ENCODE measurements around the gene ANKRD44.
"Not testable (repeated sequence)": the region's sequence is repeated elsewhere in the genome, so short reads cannot be mapped to it uniquely, and the experiment has no call there.

The ANKRD44 gene

DNA sequence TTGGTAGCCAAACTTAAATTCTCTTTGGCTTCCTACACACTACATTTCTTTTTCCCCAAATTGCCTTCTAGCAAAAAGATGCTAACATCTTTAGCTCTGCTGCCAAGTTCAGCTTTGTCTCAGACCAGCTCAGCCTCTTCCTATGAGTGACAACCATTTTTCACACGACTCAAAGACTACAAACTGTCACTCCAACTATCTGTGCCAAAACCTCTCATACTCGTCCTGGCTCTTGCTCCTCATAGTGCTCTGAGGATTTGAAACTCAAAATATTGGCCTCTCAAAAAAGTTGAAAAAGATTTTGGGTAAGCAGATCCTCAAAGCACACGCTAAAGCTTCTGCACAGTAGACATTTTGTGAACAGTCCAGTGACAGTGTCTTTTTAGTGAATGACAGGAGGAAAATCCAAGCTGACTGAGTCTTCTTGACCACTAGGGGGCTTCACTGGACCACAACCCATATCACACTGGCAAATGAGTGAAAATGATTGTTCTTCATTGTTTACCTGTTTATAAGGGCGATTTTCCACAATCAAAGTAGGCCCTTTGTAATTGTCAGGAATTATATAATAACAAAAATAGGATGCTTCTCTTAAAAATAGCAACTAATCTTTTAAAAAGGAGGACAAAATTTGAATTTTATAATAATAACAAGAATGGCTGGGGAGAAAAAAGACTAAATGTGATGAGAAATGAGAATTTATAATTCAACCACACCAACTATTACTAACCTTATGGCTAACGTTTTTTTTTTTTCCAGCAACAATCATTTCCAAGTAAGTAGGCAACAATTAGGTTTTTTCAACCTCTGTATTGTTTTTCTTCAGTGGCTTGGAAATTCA lies 298.6 kb downstream of the ANKRD44 start:
- no peaks in the 10 kb centered on the region for H3K9me3 ChIP-seq (ENCODE audit: insufficient read depth, low read depth, low read length)
- no peaks in the 10 kb centered on the region for H3K9me2 ChIP-seq (replicated peaks; ENCODE audit: low read depth, low read length)
- TF ChIP-seq CTCF (conservative IDR thresholded peaks at IDR 0.05; ENCODE audit: low read length): peak; percentile 96
- no peak for TF ChIP-seq EZH2phosphoT487 (IDR thresholded peaks at IDR 0.05; ENCODE audit: borderline replicate concordance)
- H3K4me3 ChIP-seq (ENCODE audit: low read length, poor library complexity, severe bottlenecking): no peak overlapping the region
- peaks cover 3% of the 10 kb centered on the region for H3K4me1 ChIP-seq (ENCODE audit: insufficient read depth, low read length, poor library complexity, severe bottlenecking)
- peaks cover 12% of the 10 kb centered on the region; the same call in 1 of the 2 replicates for H3K36me3 ChIP-seq (ENCODE audit: insufficient read depth, low read length)
- no peak overlapping the region for H3K4me2 ChIP-seq (ENCODE audit: low read depth, low read length, poor library complexity, severe bottlenecking)
- H4K20me1 ChIP-seq (ENCODE audit: insufficient read depth, low read length, poor library complexity, severe bottlenecking): no peaks in the 10 kb centered on the region
- H3K79me2 ChIP-seq (ENCODE audit: insufficient read depth, low read length): no peaks in the 10 kb centered on the region
- H3K9ac ChIP-seq (ENCODE audit: low read depth, low read length, poor library complexity, severe bottlenecking): no peak overlapping the region
- no peak overlapping the region for H2AFZ ChIP-seq (ENCODE audit: low read length)
- no peaks in the 10 kb centered on the region for H3F3A ChIP-seq (ENCODE audit: low read depth)
- H3K27me3 ChIP-seq (ENCODE audit: insufficient read depth, low read length, poor library complexity, severe bottlenecking): no peaks in the 10 kb centered on the region

DNA sequence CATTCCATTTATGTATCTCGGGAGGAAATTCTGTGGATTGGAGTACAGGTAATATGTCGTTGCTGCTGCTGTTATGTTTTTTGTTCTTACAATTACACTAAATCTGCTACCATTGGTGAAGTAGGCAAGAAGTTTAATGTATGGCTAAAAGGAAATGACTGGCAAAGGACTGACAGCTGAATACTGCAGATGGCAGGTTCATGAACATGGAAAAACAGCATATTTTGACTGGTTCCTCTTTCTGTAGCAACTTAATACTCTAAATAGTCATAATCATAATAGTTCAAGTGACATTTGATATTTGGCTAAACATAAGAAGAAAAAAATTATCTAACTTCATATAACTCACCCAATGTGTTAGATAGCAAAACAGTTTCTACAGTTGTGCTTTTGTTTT lies 299.6 kb downstream of the ANKRD44 start:
- TF ChIP-seq CTCF (conservative IDR thresholded peaks at IDR 0.05; ENCODE audit: low read length) (no peak), EZH2phosphoT487 (IDR thresholded peaks at IDR 0.05; ENCODE audit: borderline replicate concordance) (no peak)
- no peak overlapping the region for H2AFZ ChIP-seq (ENCODE audit: low read length)
- no peaks in the 10 kb centered on the region for H3K9me3 ChIP-seq (ENCODE audit: insufficient read depth, low read depth, low read length)
- H3K9me2 ChIP-seq (replicated peaks; ENCODE audit: low read depth, low read length): no peaks in the 10 kb centered on the region
- no peak overlapping the region for H3K4me2 ChIP-seq (ENCODE audit: low read depth, low read length, poor library complexity, severe bottlenecking)
- no peaks in the 10 kb centered on the region for H4K20me1 ChIP-seq (ENCODE audit: insufficient read depth, low read length, poor library complexity, severe bottlenecking)
- H3F3A ChIP-seq (ENCODE audit: low read depth): no peaks in the 10 kb centered on the region
- no peaks in the 10 kb centered on the region for H3K79me2 ChIP-seq (ENCODE audit: insufficient read depth, low read length)
- no peak overlapping the region for H3K9ac ChIP-seq (ENCODE audit: low read depth, low read length, poor library complexity, severe bottlenecking)
- no peaks in the 10 kb centered on the region for H3K27me3 ChIP-seq (ENCODE audit: insufficient read depth, low read length, poor library complexity, severe bottlenecking)
- no peak overlapping the region for H3K4me3 ChIP-seq (ENCODE audit: low read length, poor library complexity, severe bottlenecking)
- H3K4me1 ChIP-seq (ENCODE audit: insufficient read depth, low read length, poor library complexity, severe bottlenecking): peaks cover 3% of the 10 kb centered on the region
- H3K36me3 ChIP-seq (ENCODE audit: insufficient read depth, low read length): peaks cover 12% of the 10 kb centered on the region; the same call in 1 of the 2 replicates

GRCh38 chr2:197010200-197011020 lies 300.2 kb downstream of the ANKRD44 start:
- TF ChIP-seq CTCF (conservative IDR thresholded peaks at IDR 0.05; ENCODE audit: low read length): no peak
- no peak for TF ChIP-seq EZH2phosphoT487 (IDR thresholded peaks at IDR 0.05; ENCODE audit: borderline replicate concordance)
- Histone ChIP-seq H3K4me1 (ENCODE audit: insufficient read depth, low read length, poor library complexity, severe bottlenecking) (peaks cover 3% of the 10 kb centered on the region), H3K27me3 (ENCODE audit: insufficient read depth, low read length, poor library complexity, severe bottlenecking) (no peaks in the 10 kb centered on the region), H3K4me3 (ENCODE audit: low read length, poor library complexity, severe bottlenecking) (no peak overlapping the region), H3K9me2 (replicated peaks; ENCODE audit: low read depth, low read length) (no peaks in the 10 kb centered on the region), H3K4me2 (ENCODE audit: low read depth, low read length, poor library complexity, severe bottlenecking) (no peak overlapping the region), H4K20me1 (ENCODE audit: insufficient read depth, low read length, poor library complexity, severe bottlenecking) (no peaks in the 10 kb centered on the region), H3K9ac (ENCODE audit: low read depth, low read length, poor library complexity, severe bottlenecking) (no peak overlapping the region), H2AFZ (ENCODE audit: low read length) (no peak overlapping the region), H3K79me2 (ENCODE audit: insufficient read depth, low read length) (no peaks in the 10 kb centered on the region), H3K9me3 (ENCODE audit: insufficient read depth, low read depth, low read length) (no peaks in the 10 kb centered on the region), H3K36me3 (ENCODE audit: insufficient read depth, low read length) (peaks cover 14% of the 10 kb centered on the region; the same call in 1 of the 2 replicates), H3F3A (ENCODE audit: low read depth) (no peaks in the 10 kb centered on the region)

GRCh38 chr2:197008741-197009341 lies 301.7 kb downstream of the ANKRD44 start:
- not testable (repeated sequence) for H4K20me1 ChIP-seq (ENCODE audit: insufficient read depth, low read length, poor library complexity, severe bottlenecking); H2AFZ ChIP-seq (ENCODE audit: low read length); H3K9me3 ChIP-seq (ENCODE audit: insufficient read depth, low read depth, low read length); H3K79me2 ChIP-seq (ENCODE audit: insufficient read depth, low read length); H3K4me2 ChIP-seq (ENCODE audit: low read depth, low read length, poor library complexity, severe bottlenecking); H3K4me1 ChIP-seq (ENCODE audit: insufficient read depth, low read length, poor library complexity, severe bottlenecking); H3K9me2 ChIP-seq (replicated peaks; ENCODE audit: low read depth, low read length); H3K9ac ChIP-seq (ENCODE audit: low read depth, low read length, poor library complexity, severe bottlenecking); H3K27me3 ChIP-seq (ENCODE audit: insufficient read depth, low read length, poor library complexity, severe bottlenecking); H3K4me3 ChIP-seq (ENCODE audit: low read length, poor library complexity, severe bottlenecking); H3F3A ChIP-seq (ENCODE audit: low read depth)
- H3K36me3 ChIP-seq (ENCODE audit: insufficient read depth, low read length): peaks cover 17% of the 10 kb centered on the region; the same call in 1 of the 2 replicates
